BE2C (cell line): ENCODE measurements around the gene ZNF613.
"Not testable (repeated sequence)": the region's sequence is repeated elsewhere in the genome, so short reads cannot be mapped to it uniquely, and the experiment has no call there.

Experiments
- DNase-seq: peaks from one replicate; pipeline ENCODE4 v3.0.0-alpha.2; 2020
- H3K27me3 ChIP-seq: fragments of 250-450 bp; sonication (Bioruptor Pico); 2 replicates; pipeline ENCODE4 v1.5.1; 2020; ENCODE audit warnings: mild to moderate bottlenecking
- H3K36me3 ChIP-seq: fragments of 250-450 bp; sonication (Bioruptor Pico); 2 replicates; pipeline ENCODE4 v1.5.1; 2020; ENCODE audit warnings: mild to moderate bottlenecking
- H3K4me1 ChIP-seq: fragments of 250-450 bp; sonication (Bioruptor Pico); 2 replicates; pipeline ENCODE4 v1.5.1; 2020
- H3K4me3 ChIP-seq: 2 replicates; pipeline ENCODE4 v1.5.1; 2011; ENCODE audit warnings: low read depth, low read length
- H3K9me3 ChIP-seq: fragments of 250-450 bp; sonication (Bioruptor Pico); 2 replicates; pipeline ENCODE4 v1.5.1; 2020
- CTCF ChIP-seq: IDR thresholded peaks from 2 replicates; pipeline ENCODE4 v1.5.1; 2012; ENCODE audit warnings: mild to moderate bottlenecking, low read depth, low read length

Gene ZNF613

GRCh38 chr19:51959791-51960190 is 32.5 kb downstream of the ZNF613 start:
- DNase-seq, result no peak
- Histone ChIP-seq H3K4me3 (no peak overlapping the region), H3K9me3 (no peaks in the 10 kb centered on the region), H3K36me3 (peaks cover 3% of the 10 kb centered on the region), H3K27me3 (no peaks in the 10 kb centered on the region), H3K4me1 (no peaks in the 10 kb centered on the region)
- TF ChIP-seq CTCF, result no peak

GRCh38 chr19:51960621-51961233 is 33.5 kb downstream of the ZNF613 start:
- not testable (repeated sequence) for H3K4me1 ChIP-seq, H3K27me3 ChIP-seq, H3K9me3 ChIP-seq, H3K4me3 ChIP-seq, H3K36me3 ChIP-seq
- peak; percentile 10 for DNase-seq

GRCh38 chr19:51965583-51965982 is 38.3 kb downstream of the ZNF613 start:
- H3K4me1 ChIP-seq, result no peaks in the 10 kb centered on the region
- no peaks in the 10 kb centered on the region for H3K9me3 ChIP-seq
- peaks cover 28% of the 10 kb centered on the region for H3K36me3 ChIP-seq
- no peak overlapping the region for H3K4me3 ChIP-seq
- DNase-seq, result no peak
- no peaks in the 10 kb centered on the region for H3K27me3 ChIP-seq
- TF ChIP-seq CTCF, result no peak

- Histone ChIP-seq H3K9me3 (peaks cover 3% of the 10 kb centered on the region; the same call in 1 of the 2 replicates), H3K36me3 (peaks cover 37% of the 10 kb centered on the region), H3K4me1 (no peaks in the 10 kb centered on the region)
Observed at GRCh38 chr19:51970718-51971117, 43.4 kb downstream of the ZNF613 start.

GRCh38 chr19:51971624-51972023 is 44.4 kb downstream of the ZNF613 start:
- DNase-seq, result no peak
- no peak for TF ChIP-seq CTCF
- H3K27me3 ChIP-seq, result no peaks in the 10 kb centered on the region
- no peak overlapping the region for H3K4me3 ChIP-seq
- peaks cover 34% of the 10 kb centered on the region for H3K36me3 ChIP-seq
- peaks cover 3% of the 10 kb centered on the region; the same call in 1 of the 2 replicates for H3K9me3 ChIP-seq
- no peaks in the 10 kb centered on the region for H3K4me1 ChIP-seq

More at GRCh38 chr19:51970718-51971117, 43.4 kb downstream of the ZNF613 start:
- Histone ChIP-seq H3K4me3 (no peak overlapping the region), H3K27me3 (no peaks in the 10 kb centered on the region)
- no peak for DNase-seq
- TF ChIP-seq CTCF, result no peak

- H3K9me3 ChIP-seq, H3K27me3 ChIP-seq, H3K4me1 ChIP-seq, DNase-seq, H3K4me3 ChIP-seq: not testable (repeated sequence)
- H3K36me3 ChIP-seq, result peaks cover 18% of the 10 kb centered on the region
Observed at GRCh38 chr19:51975787-51976186, 48.5 kb downstream of the ZNF613 start.

- H3K36me3 ChIP-seq, result peaks cover 12% of the 10 kb centered on the region
- no peak for DNase-seq
- no peak for TF ChIP-seq CTCF
- no peaks in the 10 kb centered on the region for H3K4me1 ChIP-seq
- H3K27me3 ChIP-seq, result no peaks in the 10 kb centered on the region
- H3K4me3 ChIP-seq, result no peak overlapping the region
- peaks cover 3% of the 10 kb centered on the region; the same call in 1 of the 2 replicates for H3K9me3 ChIP-seq
Observed at GRCh38 chr19:51976852-51977251, 49.6 kb downstream of the ZNF613 start.
